Mesothelial cell of epicardium (in vitro differentiated cells): ENCODE data around the gene HSF4. TPM values are rescaled to one million over a fixed set of nuclear protein-coding genes. Genes with fewer than 3 reads are reported as not detected.

Experiments used
- DNase-seq, 2 experiments: peaks; one replicate each; pipeline ENCODE4 v3.0.0; 2021; ENCODE audit warnings: low spot score in 2 of 2; ENCODE audit not compliant: unreplicated experiment in 2 of 2
- H3K27ac Mint-ChIP-seq: 2 replicates; pipeline ENCODE4 v1.8.0; 2021; ENCODE audit warnings: mixed read lengths
- H3K27me3 Mint-ChIP-seq: 2 replicates; pipeline ENCODE4 v1.8.0; 2021; ENCODE audit warnings: low read depth, mixed read lengths
- H3K36me3 Mint-ChIP-seq: 2 replicates; pipeline ENCODE4 v1.8.0; 2021; ENCODE audit warnings: mixed read lengths
- H3K4me1 Mint-ChIP-seq: 2 replicates; pipeline ENCODE4 v1.8.0; 2021; ENCODE audit warnings: mixed read lengths
- H3K4me3 Mint-ChIP-seq: 2 replicates; pipeline ENCODE4 v1.8.0; 2021; ENCODE audit warnings: mild to moderate bottlenecking, moderate library complexity, mixed read lengths
- H3K9me3 Mint-ChIP-seq: 2 replicates; pipeline ENCODE4 v1.8.0; 2021; ENCODE audit warnings: mixed read lengths
- total RNA-seq: library from RNA; stranded (reverse); gene quantifications from 3 replicates; pipeline ENCODE4 v1.2.1, GENCODE V29; 2021
- TF ChIP-seq, protein P1 (sequence below): fragments of 200-600 bp; sonication (generic); IDR thresholded peaks from one replicate; pipeline ENCODE4 v1.5.0; 2021; ENCODE audit warnings: antibody characterized with exemption; ENCODE audit not compliant: unreplicated experiment

The HSF4 gene
- total RNA-seq, 1 donor from 2014 or later: 10.7 TPM

DNA sequence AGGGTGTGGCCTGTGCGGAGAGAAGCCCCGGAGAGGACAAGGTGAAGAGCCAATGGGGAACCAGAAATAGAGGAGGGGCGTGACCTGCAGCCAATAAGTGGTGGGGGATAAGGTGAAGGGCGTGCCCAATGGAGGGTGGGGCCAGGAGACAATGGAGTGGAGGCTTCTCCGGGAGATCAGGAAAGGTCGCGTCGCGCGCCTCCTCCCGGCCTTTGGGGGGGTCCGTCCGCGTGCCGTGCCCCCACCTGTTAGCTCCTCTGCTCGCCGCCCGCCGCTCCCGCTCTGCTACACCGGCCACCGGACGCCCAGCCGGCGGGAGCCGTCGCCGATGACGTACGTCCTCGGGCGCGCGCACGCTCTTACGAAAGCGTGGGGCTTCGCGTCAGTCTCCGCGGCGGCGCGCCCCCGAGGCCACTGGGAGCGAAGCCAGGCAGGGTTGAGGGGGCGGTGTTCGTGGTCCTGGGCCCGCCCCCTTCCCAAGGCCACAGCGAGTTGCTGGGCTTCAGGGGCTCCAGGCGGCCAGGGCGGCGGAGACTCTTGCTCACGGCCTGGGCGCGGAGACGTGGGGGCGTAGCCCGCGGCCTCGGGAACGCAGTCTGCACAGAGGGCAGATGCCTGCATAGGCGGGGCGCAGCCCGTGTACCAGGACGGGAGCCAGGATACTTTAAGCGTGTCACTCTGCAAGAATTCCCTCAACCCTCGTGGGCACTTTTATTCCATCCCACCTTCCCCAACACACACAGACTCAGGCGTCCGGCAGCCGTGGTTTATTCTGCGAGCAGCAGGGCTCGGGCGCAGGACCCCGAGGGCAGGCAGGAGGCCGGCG, 19.3 kb downstream of the HSF4 start, which contains the start of gene MATCAP1:
Gene MATCAP1, minus strand, starts transcription at position 337 of the 826 bp plus-strand sequence. CDS start 3,353 bp downstream, outside the sequence.
- TF ChIP-seq, protein P1, sequence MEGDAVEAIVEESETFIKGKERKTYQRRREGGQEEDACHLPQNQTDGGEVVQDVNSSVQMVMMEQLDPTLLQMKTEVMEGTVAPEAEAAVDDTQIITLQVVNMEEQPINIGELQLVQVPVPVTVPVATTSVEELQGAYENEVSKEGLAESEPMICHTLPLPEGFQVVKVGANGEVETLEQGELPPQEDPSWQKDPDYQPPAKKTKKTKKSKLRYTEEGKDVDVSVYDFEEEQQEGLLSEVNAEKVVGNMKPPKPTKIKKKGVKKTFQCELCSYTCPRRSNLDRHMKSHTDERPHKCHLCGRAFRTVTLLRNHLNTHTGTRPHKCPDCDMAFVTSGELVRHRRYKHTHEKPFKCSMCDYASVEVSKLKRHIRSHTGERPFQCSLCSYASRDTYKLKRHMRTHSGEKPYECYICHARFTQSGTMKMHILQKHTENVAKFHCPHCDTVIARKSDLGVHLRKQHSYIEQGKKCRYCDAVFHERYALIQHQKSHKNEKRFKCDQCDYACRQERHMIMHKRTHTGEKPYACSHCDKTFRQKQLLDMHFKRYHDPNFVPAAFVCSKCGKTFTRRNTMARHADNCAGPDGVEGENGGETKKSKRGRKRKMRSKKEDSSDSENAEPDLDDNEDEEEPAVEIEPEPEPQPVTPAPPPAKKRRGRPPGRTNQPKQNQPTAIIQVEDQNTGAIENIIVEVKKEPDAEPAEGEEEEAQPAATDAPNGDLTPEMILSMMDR: no peak
- Mint-ChIP-seq H3K36me3 (peaks cover 1% of the 10 kb centered on the region), H3K27me3 (peaks cover 14% of the 10 kb centered on the region), H3K4me3 (peak within 1 kb of the TSS; percentile 81), H3K27ac (peak within 1 kb of the TSS; percentile 39), H3K4me1 (peaks cover 20% of the 10 kb centered on the region), H3K9me3 (no peaks in the 10 kb centered on the region)
- peak; percentile 86 to 93 for DNase-seq

DNA sequence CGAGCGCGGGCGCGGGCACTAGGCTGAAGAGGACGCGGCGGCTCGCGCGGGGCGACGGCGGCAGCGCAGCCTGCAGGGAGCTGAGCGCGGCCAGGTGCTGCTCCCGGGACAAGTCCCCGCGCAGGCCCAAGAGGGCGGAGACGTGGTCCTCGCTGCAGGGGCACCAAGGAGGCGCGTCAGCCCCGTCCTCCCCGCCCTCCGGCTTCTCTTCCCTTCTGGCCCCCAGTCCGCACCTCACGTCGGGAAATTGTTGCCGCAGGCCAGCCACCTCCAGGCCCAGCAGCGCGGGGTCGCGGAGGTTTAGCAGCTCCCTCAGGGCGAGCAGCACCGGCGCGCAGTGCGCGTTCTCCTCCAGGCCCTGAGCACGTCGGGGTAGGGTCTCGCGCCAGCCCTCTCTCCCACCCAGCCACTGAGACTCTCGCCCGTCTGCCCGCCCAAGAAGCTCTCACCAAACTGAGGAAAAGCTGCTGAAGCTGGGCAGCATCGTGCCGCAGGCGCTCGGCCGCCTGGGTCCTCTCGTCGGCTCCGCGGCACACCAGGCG, 20.0 kb downstream of the HSF4 start:
- Mint-ChIP-seq H3K27me3 (peaks cover 13% of the 10 kb centered on the region), H3K4me1 (peaks cover 17% of the 10 kb centered on the region), H3K27ac (no peak overlapping the region), H3K9me3 (no peaks in the 10 kb centered on the region), H3K36me3 (no peaks in the 10 kb centered on the region), H3K4me3 (peak overlapping the region; percentile 81)
- TF ChIP-seq, protein P1: no peak
- no peak for DNase-seq

DNA sequence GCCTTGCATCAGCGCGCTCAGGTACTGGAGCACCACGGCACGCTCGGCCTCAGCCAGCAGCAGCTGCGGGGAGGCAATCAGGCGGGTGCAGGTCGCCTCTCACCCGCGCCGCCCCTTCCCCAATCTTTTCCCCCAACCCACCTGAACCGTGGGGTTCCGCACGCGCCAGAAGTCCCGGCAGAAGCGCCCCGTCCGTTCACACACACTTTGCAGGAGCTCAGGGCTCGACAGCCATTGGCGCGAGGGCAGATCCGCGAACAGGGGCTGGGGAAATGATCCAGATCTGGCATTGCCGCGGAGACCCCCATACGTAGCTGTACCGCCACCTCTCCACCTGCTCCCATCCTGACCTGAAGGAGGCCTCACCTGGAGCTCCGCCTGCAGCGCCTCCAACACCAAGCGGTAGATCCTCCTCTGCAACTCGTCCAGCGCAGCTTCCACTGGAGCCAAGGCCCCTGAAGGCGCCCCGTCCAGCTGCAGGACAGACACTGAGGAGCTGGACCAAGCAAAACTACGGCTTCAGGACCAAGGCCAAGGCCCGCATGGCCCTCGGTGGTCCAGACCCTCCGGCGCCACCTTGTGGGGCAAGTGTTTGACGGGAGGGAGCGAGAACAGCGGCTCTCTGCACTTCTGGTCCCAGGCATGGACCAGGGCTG, 20.6 kb downstream of the HSF4 start:
- Mint-ChIP-seq H3K9me3 (no peaks in the 10 kb centered on the region), H3K27ac (peak overlapping the region; percentile 91), H3K27me3 (peaks cover 13% of the 10 kb centered on the region), H3K4me3 (peak overlapping the region; percentile 81), H3K4me1 (peaks cover 17% of the 10 kb centered on the region), H3K36me3 (no peaks in the 10 kb centered on the region)
- TF ChIP-seq, protein P1: peak; percentile 52
- DNase-seq: peak; percentile 84 to 93

DNA sequence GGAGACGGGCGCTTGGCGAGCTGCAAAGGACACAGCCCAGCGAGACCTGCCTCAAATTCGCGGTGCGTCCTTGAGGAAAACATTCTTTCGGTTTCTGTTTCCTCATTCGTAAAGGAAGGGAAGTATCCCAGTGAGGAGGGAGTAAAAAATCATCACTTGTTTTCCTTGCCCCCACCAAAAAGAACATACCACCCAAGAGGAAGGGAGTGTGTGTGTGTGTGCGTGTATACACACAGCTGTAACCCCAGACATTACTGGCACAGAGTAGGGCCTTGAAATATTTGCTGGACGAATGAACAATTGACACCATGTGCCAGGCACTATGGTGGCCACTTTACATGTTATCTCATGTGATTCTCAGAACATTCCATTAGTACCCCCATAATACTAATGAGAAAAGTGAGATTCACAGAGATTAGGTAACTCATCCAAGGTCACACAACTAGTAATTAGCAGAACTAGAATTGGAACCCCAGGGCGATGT, 21.1 kb downstream of the HSF4 start:
- Mint-ChIP-seq H3K36me3 (no peaks in the 10 kb centered on the region), H3K9me3 (no peaks in the 10 kb centered on the region), H3K27ac (no peak overlapping the region), H3K4me3 (peak overlapping the region; percentile 81), H3K4me1 (peaks cover 17% of the 10 kb centered on the region), H3K27me3 (peaks cover 13% of the 10 kb centered on the region)
- TF ChIP-seq, protein P1: no peak
- no peak for DNase-seq

DNA sequence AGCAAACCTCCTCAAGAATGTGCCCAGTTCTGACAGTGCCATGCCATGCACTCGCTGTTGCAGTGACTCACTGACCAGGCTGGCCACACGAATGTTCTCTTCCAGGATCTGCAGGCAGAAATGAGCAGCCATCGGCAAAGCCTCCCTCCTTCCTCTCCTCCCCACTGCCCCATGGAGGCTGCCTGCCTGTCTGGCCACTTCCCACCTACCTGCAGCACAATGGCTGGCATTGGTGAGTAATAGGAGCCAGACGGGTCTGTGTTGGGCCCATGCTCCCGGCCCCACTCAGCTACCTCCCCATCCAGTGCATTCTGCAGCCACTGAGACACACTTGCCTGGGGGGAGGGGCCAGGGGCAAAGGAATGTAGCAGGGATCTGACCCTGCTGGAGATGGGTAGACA, 22.0 kb downstream of the HSF4 start:
- Mint-ChIP-seq H3K4me3 (no peak overlapping the region), H3K9me3 (no peaks in the 10 kb centered on the region), H3K36me3 (no peaks in the 10 kb centered on the region), H3K27me3 (peaks cover 13% of the 10 kb centered on the region), H3K4me1 (peaks cover 17% of the 10 kb centered on the region), H3K27ac (no peak overlapping the region)
- no peak for DNase-seq
- TF ChIP-seq, protein P1: no peak
